Activated T-helper 2 cell treated with anti-CD3 and anti-CD28 coated beads, Interferon-gamma antibody, Interleukin-2, Interleukin-4, amounts not matched to agents 10 μg/mL and 5 μg/mL and 100 μg/mL, durations not matched to agents 14 hours and 24 hours and 36 hours (primary cell): ENCODE measurements around the gene YIF1A. TPM values are rescaled to one million over a fixed set of nuclear protein-coding genes. Genes with fewer than 3 reads are reported as not detected.

Experiments
- DNase-seq: peaks from one replicate; pipeline ENCODE4 v3.0.0; 2021; ENCODE audit warnings: low spot score
- H3K27ac Mint-ChIP-seq: one replicate; pipeline ENCODE4 v1.8.0; 2021; ENCODE audit warnings: mixed read lengths
- H3K27me3 Mint-ChIP-seq: one replicate; pipeline ENCODE4 v1.8.0; 2021; ENCODE audit warnings: low read depth, mixed read lengths
- H3K36me3 Mint-ChIP-seq: one replicate; pipeline ENCODE4 v1.8.0; 2021; ENCODE audit warnings: low read depth, mixed read lengths
- H3K4me1 Mint-ChIP-seq: one replicate; pipeline ENCODE4 v1.8.0; 2021; ENCODE audit warnings: low read depth, mixed read lengths
- H3K4me3 Mint-ChIP-seq: one replicate; pipeline ENCODE4 v1.8.0; 2021; ENCODE audit warnings: low read depth, mild to moderate bottlenecking, moderate library complexity, mixed read lengths
- H3K9me3 Mint-ChIP-seq: one replicate; pipeline ENCODE4 v1.8.0; 2021; ENCODE audit warnings: mixed read lengths
- intact Hi-C: fragments of 100-400 bp; cut with micrococcal nuclease; formaldehyde crosslinking; loops from one replicate; pipeline ENCODE4 v1.15.1; 2023
- total RNA-seq: library from RNA; stranded (reverse); gene quantifications from 2 replicates; pipeline ENCODE4 v1.2.3, GENCODE V29; 2022

Gene YIF1A
- 78.9 and 85.2 TPM in 2 replicates for total RNA-seq

DNA sequence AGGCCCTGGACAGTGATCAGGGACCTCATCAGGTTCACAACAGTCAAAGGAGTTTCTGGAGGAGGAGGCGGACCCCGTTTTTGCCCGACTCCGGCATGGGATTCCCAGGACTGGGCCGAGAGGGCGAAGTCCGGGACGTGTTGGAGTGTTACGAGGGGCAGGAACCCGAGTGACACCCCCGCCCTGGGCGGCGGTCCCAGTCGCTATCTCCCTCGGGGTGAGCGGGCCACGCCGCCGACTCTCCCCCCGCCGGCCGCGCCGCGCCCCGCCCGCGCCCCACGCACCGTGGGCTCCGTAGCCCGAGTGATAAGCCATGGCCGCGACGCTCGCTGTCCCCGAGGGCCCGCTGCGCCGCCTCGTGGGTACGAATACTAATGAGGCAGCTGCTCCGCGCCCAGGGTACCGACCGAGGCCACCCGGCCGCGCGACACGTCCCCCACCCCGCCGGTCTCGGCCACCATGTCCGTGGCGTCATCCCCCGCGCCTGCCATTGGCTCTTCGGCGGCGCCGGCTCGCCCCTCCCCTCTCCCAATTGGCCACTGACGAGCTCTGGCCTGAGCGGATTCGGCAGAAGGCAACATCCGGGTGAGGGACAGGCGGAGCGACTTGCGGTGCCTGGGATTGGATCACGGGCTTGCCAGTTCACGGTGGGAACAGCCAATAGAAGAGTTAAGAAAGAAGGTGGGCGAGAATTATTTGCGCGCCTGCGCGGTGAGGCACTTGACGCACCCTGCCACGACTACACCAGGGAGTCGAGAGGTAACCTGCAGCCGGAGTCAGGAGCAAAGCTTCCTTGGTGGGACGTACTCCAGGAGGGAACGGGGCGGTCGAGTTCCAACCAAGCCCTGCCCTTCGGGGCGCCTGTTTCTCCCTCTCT, at the start of gene YIF1A:
YIF1A (minus strand) TSS at position 473 of the 877 bp plus-strand sequence; CDS start at position 315, 158 bp downstream.
- Mint-ChIP-seq H3K4me3 (peak within 1 kb of the TSS; percentile 94), H3K4me1 (peaks cover 14% of the 10 kb centered on the region), H3K27me3 (peaks cover 28% of the 10 kb centered on the region), H3K27ac (peak within 1 kb of the TSS; percentile 89), H3K36me3 (peaks cover 3% of the 10 kb centered on the region), H3K9me3 (no peaks in the 10 kb centered on the region)
- peak; percentile 99 for DNase-seq
- intact Hi-C loops, result loop anchor here (1.0 kb wide), 2 partner anchors 21 to 23 kb away; partner anchors contain the start of gene RAB1B

DNA sequence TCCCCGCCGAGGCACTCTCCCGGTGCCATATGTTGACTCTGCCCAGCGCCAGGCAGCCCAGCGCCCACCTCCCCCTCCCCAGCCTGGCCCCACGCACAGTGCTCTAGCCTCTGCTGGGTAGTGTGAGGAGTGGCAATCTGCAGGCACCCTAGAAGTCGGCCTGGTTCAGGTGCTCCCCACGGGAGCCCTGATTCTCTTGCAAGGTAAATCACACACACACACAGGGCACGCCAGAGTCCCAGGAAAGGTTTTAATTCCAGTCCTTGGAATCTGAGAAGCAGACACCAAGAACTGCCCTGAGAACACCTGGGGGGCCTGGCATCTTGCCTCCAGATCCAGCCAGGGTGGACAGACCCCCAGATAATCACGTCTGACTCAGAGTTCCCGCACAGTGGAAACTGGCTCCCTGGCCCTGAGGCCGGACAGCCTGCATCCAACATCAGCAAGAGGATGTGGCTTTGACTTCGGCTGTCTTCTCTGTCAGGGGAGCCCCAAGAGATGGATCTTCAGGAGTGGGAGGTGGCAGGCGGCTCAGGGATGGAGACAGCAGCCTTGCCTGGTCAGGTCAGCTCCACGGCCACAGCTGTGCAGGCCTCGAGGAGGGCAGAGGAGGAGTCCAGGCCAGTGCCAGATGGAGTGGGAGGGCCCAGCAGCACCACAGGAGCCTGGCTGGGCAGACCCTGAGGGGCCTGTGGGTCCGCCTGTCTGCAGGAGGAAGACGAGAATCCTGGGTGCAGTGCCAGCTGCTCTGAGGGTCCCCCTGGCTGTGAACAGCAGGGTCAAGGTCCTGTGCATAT, 48.4 kb upstream of the YIF1A start:
- peak overlapping the region; percentile 71 for H3K27ac Mint-ChIP-seq
- no peaks in the 10 kb centered on the region for H3K9me3 Mint-ChIP-seq
- H3K27me3 Mint-ChIP-seq, result peaks cover 1% of the 10 kb centered on the region
- peaks cover 39% of the 10 kb centered on the region for H3K36me3 Mint-ChIP-seq
- H3K4me3 Mint-ChIP-seq, result peak overlapping the region; percentile 17
- H3K4me1 Mint-ChIP-seq, result peaks cover 16% of the 10 kb centered on the region
- no peak for DNase-seq
- intact Hi-C loops, result no loop called here

GRCh38 chr11:66336234-66337102, 47.5 kb upstream of the YIF1A start, which contains the start of gene RIN1:
Gene RIN1, minus strand, starts transcription at chr11:66336434. Its CDS starts 32 bp downstream, at chr11:66336402.
- H3K4me3 Mint-ChIP-seq, result peak within 1 kb of the TSS; percentile 37
- H3K9me3 Mint-ChIP-seq, result no peaks in the 10 kb centered on the region
- H3K36me3 Mint-ChIP-seq, result peaks cover 31% of the 10 kb centered on the region
- peaks cover 16% of the 10 kb centered on the region for H3K4me1 Mint-ChIP-seq
- intact Hi-C loops, result no loop called here
- DNase-seq, result peak; percentile 35
- peaks cover 1% of the 10 kb centered on the region for H3K27me3 Mint-ChIP-seq
- H3K27ac Mint-ChIP-seq, result peak within 1 kb of the TSS; percentile 71

DNA sequence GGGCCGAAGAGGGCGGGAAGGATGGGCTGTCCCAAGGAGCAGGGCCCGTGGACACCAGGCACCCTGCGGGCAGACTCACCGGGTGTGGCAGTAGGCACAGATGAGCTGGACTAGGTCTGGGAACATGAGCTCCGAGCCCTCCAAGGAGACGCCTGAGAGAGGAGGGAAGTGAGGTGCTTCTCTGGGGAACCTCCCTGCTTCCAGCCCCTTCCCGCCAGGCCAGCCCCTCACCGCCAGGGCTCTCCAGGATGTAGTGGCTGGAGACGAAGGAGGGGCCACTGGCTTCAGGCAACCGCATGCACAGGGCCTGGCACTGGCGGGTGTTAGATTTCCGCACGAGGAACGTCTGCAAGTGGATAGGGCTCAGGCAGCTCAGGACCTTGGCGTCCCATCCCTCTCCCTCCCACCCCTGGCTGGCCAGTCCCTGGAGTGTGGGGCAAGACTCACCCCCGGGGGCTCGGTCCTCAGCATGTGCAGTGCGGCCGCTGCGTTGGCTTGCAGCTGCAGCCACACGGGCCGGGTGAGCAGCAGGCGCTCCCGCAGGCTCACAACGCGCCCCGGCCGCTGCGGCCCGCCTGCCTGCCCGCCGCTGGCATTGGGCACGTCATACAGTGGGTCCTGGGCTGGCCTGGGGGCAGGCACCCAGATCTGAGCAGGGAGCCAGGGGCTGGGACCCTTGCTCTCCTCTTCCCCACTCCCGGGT, 46.7 kb upstream of the YIF1A start:
- DNase-seq, result no peak
- intact Hi-C loops, result no loop called here
- H3K27ac Mint-ChIP-seq, result no peak overlapping the region

DNA sequence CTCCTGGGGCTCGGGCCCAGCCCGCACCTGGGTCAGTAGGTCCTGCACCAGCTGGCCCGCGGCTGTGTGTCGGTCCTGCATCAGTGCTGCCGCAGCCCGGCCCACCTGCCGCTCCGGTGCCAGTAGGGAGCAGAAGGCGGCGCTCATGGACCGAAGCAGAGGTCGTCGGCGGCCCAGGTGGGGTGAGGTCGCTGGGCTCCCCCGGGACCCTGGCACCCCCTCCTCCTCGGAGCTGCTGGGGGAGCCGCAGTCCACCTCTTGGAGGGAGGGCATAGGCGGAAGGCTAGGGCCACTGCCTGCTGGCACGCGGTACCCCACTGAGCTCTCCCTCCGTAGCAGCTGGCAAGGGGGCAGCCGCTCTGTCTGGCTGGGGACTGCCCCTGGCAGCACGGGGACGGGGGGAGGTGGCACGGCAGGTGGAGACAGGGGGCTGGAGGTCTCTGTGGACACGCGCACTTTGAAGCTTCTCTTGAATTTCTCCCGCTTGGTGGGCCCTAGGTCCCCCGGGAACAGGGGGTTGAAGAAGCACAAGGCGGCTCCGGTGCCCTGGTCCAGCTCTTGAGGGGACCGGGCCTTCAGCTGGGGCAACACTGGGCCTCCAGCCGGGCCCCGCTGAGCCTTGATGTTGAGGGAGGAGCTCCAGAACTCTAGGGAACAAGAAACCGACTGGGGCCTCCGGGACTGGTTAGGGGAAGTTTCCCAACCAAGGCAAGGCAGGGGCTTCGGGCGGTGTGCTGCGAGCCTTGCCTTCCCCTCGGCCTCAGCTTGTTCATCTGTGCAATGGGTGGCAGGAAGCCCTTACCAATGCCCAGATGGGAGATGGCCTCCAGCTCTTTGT, 45.9 kb upstream of the YIF1A start:
- Mint-ChIP-seq H3K27ac (no peak overlapping the region), H3K27me3 (peaks cover 1% of the 10 kb centered on the region), H3K9me3 (no peaks in the 10 kb centered on the region), H3K36me3 (peaks cover 23% of the 10 kb centered on the region), H3K4me1 (peaks cover 16% of the 10 kb centered on the region), H3K4me3 (peak overlapping the region; percentile 21)
- no peak for DNase-seq
- intact Hi-C loops, result no loop called here

More for the DNA sequence above, 46.7 kb upstream of the YIF1A start:
- peaks cover 1% of the 10 kb centered on the region for H3K27me3 Mint-ChIP-seq
- no peak overlapping the region for H3K4me3 Mint-ChIP-seq
- H3K36me3 Mint-ChIP-seq, result peaks cover 23% of the 10 kb centered on the region
- peaks cover 16% of the 10 kb centered on the region for H3K4me1 Mint-ChIP-seq
- H3K9me3 Mint-ChIP-seq, result no peaks in the 10 kb centered on the region

GRCh38 chr11:66333896-66334604, 45.1 kb upstream of the YIF1A start:
- H3K9me3 Mint-ChIP-seq, result no peaks in the 10 kb centered on the region
- intact Hi-C loops, result no loop called here

GRCh38 chr11:66333220-66333877, 44.4 kb upstream of the YIF1A start:
- DNase-seq, result no peak
- Mint-ChIP-seq H3K27me3 (peaks cover 1% of the 10 kb centered on the region), H3K27ac (no peak overlapping the region), H3K4me1 (peaks cover 21% of the 10 kb centered on the region), H3K9me3 (no peaks in the 10 kb centered on the region), H3K4me3 (no peak overlapping the region), H3K36me3 (peaks cover 15% of the 10 kb centered on the region)
- intact Hi-C loops, result no loop called here

More at GRCh38 chr11:66333896-66334604, 45.1 kb upstream of the YIF1A start:
- Mint-ChIP-seq H3K27me3 (peaks cover 1% of the 10 kb centered on the region), H3K27ac (no peak overlapping the region), H3K4me1 (peaks cover 16% of the 10 kb centered on the region), H3K36me3 (peaks cover 20% of the 10 kb centered on the region), H3K4me3 (no peak overlapping the region)
- DNase-seq, result no peak

DNA sequence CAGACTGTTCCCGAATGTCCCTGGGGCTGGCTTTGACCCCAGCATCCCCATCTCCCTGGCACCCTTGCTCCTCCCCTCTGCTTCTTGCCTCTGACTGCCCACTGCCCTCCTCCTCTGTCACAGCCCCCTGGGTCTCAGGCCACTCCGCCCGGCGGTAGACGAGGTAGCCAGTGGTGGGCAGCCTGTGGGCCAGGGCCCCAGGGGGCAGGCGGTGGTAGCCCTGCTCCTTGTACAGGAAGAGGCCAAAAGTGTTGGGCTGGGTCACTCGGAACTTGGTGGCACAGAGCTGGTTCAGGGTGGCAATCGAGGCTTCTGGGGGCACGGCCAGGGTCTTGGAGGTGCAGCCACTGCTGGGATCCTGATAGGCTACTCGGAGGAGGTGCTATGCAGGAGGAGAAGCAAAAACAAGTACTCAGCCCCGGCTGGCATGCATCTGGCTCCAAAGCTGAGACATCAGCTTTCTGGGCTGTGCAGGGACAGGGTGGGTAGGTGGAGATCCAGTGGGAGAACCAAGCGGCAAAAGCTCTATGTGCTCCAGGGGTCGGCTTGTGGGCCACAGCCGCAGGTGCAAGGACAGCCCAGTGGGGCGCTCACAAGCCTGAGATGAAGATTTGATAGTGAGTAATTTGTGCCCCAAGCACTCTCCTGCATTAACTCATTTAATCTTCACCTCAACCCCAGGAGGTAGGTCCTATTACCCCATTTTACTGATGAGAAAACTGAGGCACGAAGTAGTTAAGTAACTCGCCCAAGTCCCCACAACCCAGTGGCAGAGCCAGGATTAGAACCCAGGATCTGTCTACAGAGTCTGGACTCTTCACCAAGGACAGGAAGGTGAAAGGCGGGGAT, 43.7 kb upstream of the YIF1A start:
- no peak for DNase-seq

DNA sequence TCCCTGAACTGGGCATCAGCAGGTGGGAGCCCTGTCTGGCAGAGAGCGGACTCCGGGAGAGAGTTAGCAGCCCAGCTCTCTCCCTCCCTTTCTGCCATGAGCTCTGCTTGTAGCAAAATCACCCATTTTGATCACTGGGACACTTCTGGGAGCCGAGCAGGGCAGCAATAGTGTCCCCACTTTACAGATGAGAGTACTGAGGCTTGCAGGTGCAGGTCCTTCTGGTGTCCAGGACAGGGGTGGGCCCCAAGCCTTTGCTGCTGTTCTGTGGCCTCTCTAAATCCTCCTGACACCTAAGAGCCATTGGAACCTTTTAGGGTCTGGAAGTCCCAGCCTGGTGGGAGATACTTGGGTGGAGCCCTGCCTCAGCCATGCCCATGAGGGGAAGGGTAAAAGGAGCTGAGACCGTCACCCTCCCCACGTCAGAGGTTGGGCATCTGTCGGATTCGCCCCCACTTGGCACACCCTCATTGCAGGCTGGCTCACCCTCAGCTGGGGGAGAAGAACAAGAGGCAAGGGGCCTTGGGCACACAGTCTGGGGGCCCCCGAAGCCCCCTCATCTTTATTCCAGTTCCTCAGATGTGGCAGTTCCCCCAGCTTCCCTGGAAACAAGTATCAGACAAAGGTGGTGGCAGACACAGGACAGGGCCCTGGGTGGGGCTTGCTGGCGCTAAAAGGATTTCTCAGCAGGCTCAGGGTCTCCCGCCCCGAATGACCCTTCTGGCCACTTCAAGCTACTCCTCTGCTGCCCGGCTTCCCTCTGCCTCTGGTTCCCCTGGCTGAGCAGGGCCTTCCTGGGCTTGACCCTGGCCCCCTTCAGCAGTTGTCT, 42.8 kb upstream of the YIF1A start:
- Mint-ChIP-seq H3K4me1 (peaks cover 25% of the 10 kb centered on the region), H3K36me3 (peaks cover 2% of the 10 kb centered on the region)
- DNase-seq, result no peak

More for the DNA sequence above, 43.7 kb upstream of the YIF1A start:
- Mint-ChIP-seq H3K4me3 (no peak overlapping the region), H3K9me3 (no peaks in the 10 kb centered on the region), H3K36me3 (peaks cover 10% of the 10 kb centered on the region), H3K27me3 (peaks cover 1% of the 10 kb centered on the region), H3K27ac (no peak overlapping the region), H3K4me1 (peaks cover 27% of the 10 kb centered on the region)
- intact Hi-C loops, result no loop called here

More for the DNA sequence above, 42.8 kb upstream of the YIF1A start:
- Mint-ChIP-seq H3K27ac (no peak overlapping the region), H3K27me3 (peaks cover 1% of the 10 kb centered on the region), H3K4me3 (no peak overlapping the region), H3K9me3 (no peaks in the 10 kb centered on the region)
- intact Hi-C loops, result no loop called here
